Ureter (tissue), 1 donor: Measurements from ENCODE around the gene OPHN1. TPM values are rescaled to one million over a fixed set of nuclear protein-coding genes. Genes with fewer than 3 reads are reported as not detected.

Experiments used
- DNase-seq: peaks from one replicate; pipeline ENCODE4 v3.0.0-alpha.2; 2020; ENCODE audit warnings: low spot score
- total RNA-seq: library from RNA; stranded (reverse); gene quantifications from one replicate; pipeline ENCODE4 v1.2.4, GENCODE V29; 2023
- donor health status: DM: yes; HTN: yes; CAD: no.

The OPHN1 gene
- total RNA-seq, 1 donor from 2014 or later = 11.4 TPM

- peak; percentile 42 for DNase-seq
Measured at GRCh38 chrX:68061206-68061535, 372.1 kb downstream of the OPHN1 start.

GRCh38 chrX:68060506-68061205, 372.6 kb downstream of the OPHN1 start:
- DNase-seq = no peak

DNA sequence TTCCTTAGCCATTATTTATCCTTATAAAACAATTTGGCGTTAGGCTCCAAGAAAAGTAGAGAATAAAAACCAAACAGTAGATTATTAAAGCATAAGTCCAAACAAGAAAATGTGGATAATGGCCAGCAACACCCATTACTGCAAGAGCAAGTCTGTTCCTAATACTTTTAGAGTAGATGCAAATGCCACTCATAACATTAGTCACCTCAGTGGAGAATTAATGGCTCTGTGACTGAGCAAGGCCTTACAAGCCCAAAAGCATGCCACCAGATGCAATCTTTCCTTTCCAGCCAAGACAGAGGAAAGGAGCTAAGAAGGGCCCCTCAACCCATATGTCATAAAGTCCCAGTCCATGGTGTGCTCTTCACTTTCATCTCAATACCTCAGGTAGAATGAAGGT, 373.8 kb downstream of the OPHN1 start:
- DNase-seq = no peak

DNA sequence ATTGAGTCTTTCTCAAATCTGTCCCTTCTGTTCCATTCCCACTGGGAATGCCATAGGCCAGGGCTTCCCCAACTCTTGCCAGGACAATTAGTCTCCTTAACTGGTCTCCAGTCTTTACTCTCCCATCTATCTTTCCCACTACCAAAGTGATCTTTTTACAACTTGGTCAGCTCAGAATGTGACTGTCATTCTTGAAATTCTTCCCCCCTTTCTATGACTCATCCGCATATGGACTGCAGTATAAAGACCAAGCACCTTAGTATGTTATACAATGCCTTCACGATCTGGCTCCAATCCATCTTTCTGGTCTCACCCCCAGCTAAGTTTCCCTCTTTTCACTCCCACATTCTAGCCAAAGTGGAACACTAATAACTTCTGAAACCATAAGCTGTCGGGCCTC, 383.8 kb downstream of the OPHN1 start:
- DNase-seq = no peak

DNA sequence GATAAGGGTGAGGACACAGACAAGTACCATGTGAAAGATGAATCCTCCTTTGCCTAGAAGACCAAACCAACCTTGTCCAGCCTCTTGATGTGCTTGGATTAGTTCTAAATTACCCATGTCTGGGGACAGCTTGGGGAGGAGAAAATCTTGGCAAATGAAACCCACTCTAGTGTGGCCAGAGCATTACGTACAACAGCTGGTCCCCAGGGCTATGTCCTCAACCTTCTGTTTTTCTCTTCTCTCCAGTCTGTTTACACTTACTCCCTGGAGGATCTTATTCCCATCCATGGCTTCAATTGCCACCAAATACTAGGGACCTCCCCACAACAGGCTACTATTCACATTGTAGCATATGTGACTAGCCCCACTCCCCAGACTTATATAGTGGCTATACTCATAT, 384.5 kb downstream of the OPHN1 start:
- DNase-seq = no peak

DNA sequence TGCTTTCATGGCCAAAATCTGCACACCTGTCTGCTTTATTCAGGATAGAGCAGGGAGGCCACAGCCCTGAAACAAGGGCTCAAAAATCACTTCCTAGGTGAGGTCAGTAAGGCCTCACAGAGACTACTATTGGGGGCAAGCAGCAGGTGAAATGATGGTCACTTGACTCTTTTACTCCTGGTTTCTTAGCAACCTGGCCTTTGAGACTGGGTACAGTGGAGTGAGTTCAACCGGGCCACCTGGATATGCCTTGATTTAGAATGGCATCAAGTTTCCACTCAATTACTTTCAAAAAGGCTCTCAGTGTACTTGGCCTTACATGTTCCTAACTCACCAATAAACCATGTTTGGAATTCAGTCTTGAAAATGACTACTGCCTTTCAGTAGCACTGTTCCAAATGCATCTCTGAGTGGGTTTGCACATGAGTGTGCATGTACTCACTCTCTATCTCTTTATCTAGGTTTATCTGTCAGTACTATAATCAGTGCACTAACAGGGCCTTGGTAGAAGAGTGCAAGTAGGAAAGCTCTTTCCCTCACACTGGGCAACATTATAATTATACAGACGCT, 388.2 kb downstream of the OPHN1 start:
- no peak for DNase-seq

DNA sequence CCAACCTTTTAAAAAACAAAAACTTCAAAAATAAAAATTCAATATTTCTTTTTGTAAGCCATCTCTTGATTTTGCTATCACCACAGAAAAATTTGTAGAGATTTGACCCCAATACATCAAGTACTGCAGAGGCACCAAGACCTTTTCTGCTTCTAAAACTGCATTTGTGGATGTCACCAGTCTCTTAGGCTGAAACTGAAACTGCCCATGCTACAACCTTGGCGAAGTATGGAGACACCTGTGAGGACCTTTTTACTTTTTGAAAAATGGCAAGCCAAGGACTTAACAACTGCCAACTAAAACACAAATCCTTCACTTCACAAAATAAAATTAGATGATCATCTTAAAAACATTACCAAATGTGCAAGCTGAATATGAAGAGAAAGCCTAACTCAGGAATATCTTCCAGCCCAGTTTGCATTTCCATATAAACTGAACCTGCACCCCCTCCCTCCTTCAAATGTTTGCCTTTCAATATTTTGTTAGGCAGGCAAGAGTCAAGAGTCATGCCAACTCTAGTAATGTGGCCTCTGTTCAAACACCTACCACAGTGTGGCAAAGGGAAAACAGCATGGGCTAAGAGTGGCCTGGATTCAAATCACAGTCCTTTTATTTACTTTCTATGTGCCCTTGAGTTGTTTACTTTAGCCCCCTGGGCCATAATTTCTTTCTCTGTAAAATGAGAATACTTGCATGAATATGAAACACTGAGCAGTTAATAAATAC, 389.4 kb downstream of the OPHN1 start:
- no peak for DNase-seq

- DNase-seq = no peak
Measured at GRCh38 chrX:68041110-68041509, 392.2 kb downstream of the OPHN1 start.

DNA sequence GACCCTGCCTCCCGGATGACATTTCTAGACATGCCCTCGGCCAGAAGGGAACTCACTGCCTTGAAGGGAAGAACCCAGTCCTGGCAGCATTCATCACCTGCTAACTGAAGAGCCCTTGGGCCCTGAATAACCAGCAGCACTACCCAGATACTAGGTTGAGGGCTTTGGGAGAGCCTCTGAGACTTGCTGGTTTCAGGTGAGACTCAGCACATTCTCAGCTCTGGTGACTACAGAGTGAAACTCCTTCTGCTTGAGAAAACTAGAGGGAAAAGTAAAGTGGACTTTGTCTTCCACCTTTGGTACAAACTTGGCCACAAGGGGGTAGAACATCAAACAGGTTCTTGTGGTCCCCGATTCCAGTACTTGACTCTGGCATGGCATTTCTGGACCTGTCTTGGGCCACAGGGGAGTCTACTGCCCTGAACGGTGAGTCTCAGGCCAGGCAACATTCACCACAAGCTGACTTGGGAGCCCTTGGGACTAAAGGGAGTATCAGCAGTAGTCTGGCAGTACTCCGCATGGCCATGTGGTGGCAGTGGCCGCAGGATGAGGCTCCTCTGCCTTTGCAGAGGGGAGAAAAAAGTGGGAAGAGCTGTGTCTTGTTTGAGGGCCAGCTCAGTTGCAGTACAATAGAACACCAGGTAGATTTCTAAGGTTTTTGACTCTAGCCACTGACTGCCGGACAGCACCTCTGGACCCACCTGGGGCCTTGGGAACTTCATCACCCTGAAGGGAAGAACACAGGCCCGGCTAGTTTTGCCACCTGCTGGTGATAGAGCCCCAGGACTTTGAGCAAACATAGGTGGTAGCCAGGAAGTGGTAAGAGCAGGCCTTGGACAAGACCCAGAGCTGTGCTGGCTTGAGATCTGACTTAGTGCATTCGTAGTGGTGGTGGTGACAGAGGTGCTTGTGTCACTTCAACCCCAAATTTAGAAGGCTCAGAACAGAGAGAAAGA, 414.8 kb downstream of the OPHN1 start:
- no peak for DNase-seq

DNA sequence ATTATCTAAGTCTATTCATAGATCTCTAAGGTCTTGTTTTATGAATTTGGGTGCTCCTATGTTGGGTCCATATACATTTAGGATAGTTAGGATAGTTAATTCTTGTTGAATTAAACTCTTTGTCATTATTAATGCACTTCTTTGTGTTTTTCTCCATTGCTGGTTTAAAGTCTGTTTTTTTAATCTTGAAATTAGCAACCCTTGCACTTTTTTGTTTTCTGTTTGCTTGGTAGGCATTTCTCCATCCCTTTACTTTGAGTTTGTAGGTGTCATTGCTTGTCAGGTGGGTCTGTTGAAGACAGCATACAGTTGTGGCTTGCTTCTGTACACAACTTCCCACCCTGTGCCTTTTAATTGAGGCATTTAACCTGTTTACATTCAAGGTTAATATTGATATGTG, 434.8 kb downstream of the OPHN1 start:
- no peak for DNase-seq

Other genes starting within 250 kb of the OPHN1 start
- gene YIPF6, start 65.6 kb upstream of the OPHN1 start, total RNA-seq = 41.3 TPM
- 10.9 TPM for gene STARD8, start 214.2 kb upstream of the OPHN1 start, total RNA-seq